Hepatocyte (in vitro differentiated cells): Measurements from ENCODE around the gene MINDY3. TPM values are rescaled to one million over a fixed set of nuclear protein-coding genes. Genes with fewer than 3 reads are reported as not detected.
A peak's percentile ranks its signal among the peaks of the same experiment; 100 is the strongest.

Experiments
- DNase-seq: peaks from one replicate; pipeline ENCODE4 v3.0.0-alpha.2; 2016; ENCODE audit warnings: low spot score
- H2AFZ ChIP-seq: fragments of 200-600 bp; sonication (generic); 2 replicates; pipeline ENCODE4 v1.6.0; 2016; ENCODE audit warnings: antibody characterized with exemption, mild to moderate bottlenecking
- H3K27ac ChIP-seq: fragments of 200-600 bp; sonication (generic); 2 replicates; pipeline ENCODE4 v1.5.1; 2016; ENCODE audit warnings: mild to moderate bottlenecking
- H3K27me3 ChIP-seq: fragments of 200-600 bp; sonication (generic); 2 replicates; pipeline ENCODE4 v1.6.1; 2016
- H3K36me3 ChIP-seq: fragments of 200-600 bp; sonication (generic); replicated peaks from 2 replicates; pipeline ENCODE4 v1.5.1; 2016; ENCODE audit warnings: low read depth; ENCODE audit not compliant: insufficient read depth
- H3K4me1 ChIP-seq: fragments of 200-600 bp; sonication (generic); 2 replicates; pipeline ENCODE4 v1.5.1; 2016; ENCODE audit warnings: mild to moderate bottlenecking, moderate library complexity; ENCODE audit not compliant: insufficient read depth
- H3K4me2 ChIP-seq: fragments of 200-600 bp; sonication (generic); 2 replicates; pipeline ENCODE4 v1.6.0; 2016
- H3K4me3 ChIP-seq: fragments of 200-600 bp; sonication (generic); 2 replicates; pipeline ENCODE4 v1.5.1; 2016; ENCODE audit warnings: mild to moderate bottlenecking
- H3K79me2 ChIP-seq: fragments of 200-600 bp; sonication (generic); 2 replicates; pipeline ENCODE4 v1.6.0; 2017; ENCODE audit warnings: mild to moderate bottlenecking
- H3K9me2 ChIP-seq: fragments of 200-600 bp; sonication (generic); replicated peaks from 2 replicates; pipeline ENCODE4 v1.6.0; 2017; ENCODE audit warnings: mild to moderate bottlenecking; ENCODE audit not compliant: insufficient read depth
- H3K9me3 ChIP-seq: fragments of 200-600 bp; sonication (generic); 2 replicates; pipeline ENCODE4 v1.5.1; 2016; ENCODE audit warnings: low read depth, mild to moderate bottlenecking
- H4K20me1 ChIP-seq: fragments of 200-600 bp; sonication (generic); 2 replicates; pipeline ENCODE4 v1.6.0; 2016; ENCODE audit warnings: mild to moderate bottlenecking; ENCODE audit not compliant: insufficient read depth, poor library complexity, severe bottlenecking
- EZH2 ChIP-seq: fragments of 200-600 bp; sonication (generic); IDR thresholded peaks from 2 replicates; pipeline ENCODE4 v1.6.1; 2016; ENCODE audit warnings: antibody characterized with exemption, mild to moderate bottlenecking, borderline replicate concordance
- EZH2phosphoT487 ChIP-seq: fragments of 200-600 bp; sonication (generic); IDR thresholded peaks from one replicate; pipeline ENCODE4 v1.6.1; 2018; ENCODE audit warnings: antibody characterized with exemption, mild to moderate bottlenecking, low read depth, moderate library complexity; ENCODE audit not compliant: unreplicated experiment, severe bottlenecking
- WGBS: methylation state at CpG from one replicate; pipeline ENCODE4 v1.1.6; 2016; ENCODE audit warnings: low lambda C conversion rate; ENCODE audit errors: missing lambda C conversion rate; 5-methylcytosine and 5-hydroxymethylcytosine counted together
- polyA plus RNA-seq: library from polyadenylated mRNA; unstranded; fragments of >200 nt; fragmentation: Nextera tagmentation; extraction: Ambion mirVana; gene quantifications from 2 replicates; pipeline ENCODE4 v1.2.1, GENCODE V29; 2016
- total RNA-seq: library from RNA; depleted of rRNA; stranded (reverse); fragments of >200 nt; gene quantifications from 2 replicates; pipeline ENCODE4 v1.2.3, GENCODE V29; 2014
- TF ChIP-seq, protein P1 (sequence below): fragments of 200-600 bp; sonication (generic); IDR thresholded peaks from 2 replicates; pipeline ENCODE4 v1.5.1; 2016; ENCODE audit warnings: antibody characterized with exemption, mild to moderate bottlenecking; ENCODE audit not compliant: poor library complexity

MINDY3 gene
- total and polyA plus RNA-seq, 2 experiments from 2014 or later: 16.5 to 37.6 TPM

DNA sequence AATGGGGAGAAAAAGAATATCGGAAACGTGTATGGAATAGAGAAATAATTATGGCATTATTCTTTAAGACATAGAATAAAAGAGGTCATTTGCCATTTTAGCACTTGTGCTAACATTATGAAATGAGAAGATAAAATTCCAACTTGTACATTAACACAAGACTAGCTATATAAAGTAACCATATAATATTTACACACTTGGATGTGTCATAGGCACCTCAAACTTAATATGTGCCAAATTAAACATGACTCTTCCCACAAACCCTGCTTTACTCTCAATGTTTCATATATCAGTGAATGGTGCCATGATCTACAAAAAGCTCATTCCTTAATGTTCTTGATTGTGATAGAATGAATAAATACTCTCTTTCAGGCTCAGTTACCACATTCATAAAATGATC is 4.1 kb upstream of the MINDY3 start:
- TF ChIP-seq EZH2phosphoT487 (no peak), EZH2 (no peak)
- TF ChIP-seq, protein P1, sequence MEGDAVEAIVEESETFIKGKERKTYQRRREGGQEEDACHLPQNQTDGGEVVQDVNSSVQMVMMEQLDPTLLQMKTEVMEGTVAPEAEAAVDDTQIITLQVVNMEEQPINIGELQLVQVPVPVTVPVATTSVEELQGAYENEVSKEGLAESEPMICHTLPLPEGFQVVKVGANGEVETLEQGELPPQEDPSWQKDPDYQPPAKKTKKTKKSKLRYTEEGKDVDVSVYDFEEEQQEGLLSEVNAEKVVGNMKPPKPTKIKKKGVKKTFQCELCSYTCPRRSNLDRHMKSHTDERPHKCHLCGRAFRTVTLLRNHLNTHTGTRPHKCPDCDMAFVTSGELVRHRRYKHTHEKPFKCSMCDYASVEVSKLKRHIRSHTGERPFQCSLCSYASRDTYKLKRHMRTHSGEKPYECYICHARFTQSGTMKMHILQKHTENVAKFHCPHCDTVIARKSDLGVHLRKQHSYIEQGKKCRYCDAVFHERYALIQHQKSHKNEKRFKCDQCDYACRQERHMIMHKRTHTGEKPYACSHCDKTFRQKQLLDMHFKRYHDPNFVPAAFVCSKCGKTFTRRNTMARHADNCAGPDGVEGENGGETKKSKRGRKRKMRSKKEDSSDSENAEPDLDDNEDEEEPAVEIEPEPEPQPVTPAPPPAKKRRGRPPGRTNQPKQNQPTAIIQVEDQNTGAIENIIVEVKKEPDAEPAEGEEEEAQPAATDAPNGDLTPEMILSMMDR: no peak
- Histone ChIP-seq H3K9me3 (no peaks in the 10 kb centered on the region), H3K79me2 (peaks cover 3% of the 10 kb centered on the region), H3K27me3 (peaks cover 49% of the 10 kb centered on the region), H3K9me2 (no peaks in the 10 kb centered on the region), H3K4me1 (peaks cover 1% of the 10 kb centered on the region), H3K4me2 (no peak overlapping the region), H2AFZ (no peak overlapping the region), H3K4me3 (no peak overlapping the region), H3K27ac (no peak overlapping the region), H3K36me3 (no peaks in the 10 kb centered on the region), H4K20me1 (no peaks in the 10 kb centered on the region)
- 89% methylated on average over 2 of the region's 2 CpGs for WGBS
- no peak for DNase-seq

DNA sequence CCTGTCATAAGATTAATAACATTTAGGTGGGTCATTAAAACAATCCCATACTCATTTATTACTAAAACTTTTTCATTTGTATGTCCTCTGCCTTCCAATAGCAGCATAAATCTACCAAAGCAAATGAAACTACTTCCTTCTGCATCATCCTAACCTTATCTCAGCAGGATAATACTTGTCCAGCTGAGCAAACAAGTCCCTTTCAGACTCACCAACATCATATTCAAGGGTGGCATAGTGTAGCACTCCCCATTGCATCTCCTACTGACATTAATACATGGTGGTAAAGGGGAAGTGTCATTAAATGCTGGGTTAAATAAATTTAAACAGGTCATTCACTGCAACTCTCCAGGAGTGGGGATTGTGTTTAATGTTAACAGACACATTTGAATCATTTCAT is 3.4 kb upstream of the MINDY3 start:
- Histone ChIP-seq H3K9me2 (no peaks in the 10 kb centered on the region), H3K9me3 (no peaks in the 10 kb centered on the region), H2AFZ (no peak overlapping the region), H3K4me3 (no peak overlapping the region), H3K36me3 (no peaks in the 10 kb centered on the region), H4K20me1 (no peaks in the 10 kb centered on the region), H3K4me1 (peaks cover 7% of the 10 kb centered on the region), H3K4me2 (no peak overlapping the region), H3K27me3 (peaks cover 49% of the 10 kb centered on the region), H3K79me2 (peaks cover 10% of the 10 kb centered on the region), H3K27ac (no peak overlapping the region)
- no peak for DNase-seq
- TF ChIP-seq, protein P1: no peak
- no peak for TF ChIP-seq EZH2
- no peak for TF ChIP-seq EZH2phosphoT487

DNA sequence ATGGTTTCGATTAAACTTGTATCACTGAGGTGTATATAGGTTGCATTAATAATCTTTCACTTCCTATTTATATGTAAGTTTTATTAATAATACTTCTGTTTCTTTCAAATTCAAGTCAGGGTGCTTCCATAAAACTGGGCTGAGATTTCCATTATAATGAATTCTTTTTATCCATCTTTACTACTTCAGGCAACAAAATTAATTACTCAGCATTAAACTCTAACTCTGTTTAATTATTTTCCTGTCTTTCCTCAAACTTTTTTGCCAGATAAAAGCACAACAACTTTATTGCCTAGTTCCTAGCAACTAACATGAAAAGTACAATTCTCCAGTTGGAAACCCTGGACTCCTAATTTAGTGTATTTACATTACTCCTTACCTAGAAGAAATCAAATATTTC is 3.0 kb upstream of the MINDY3 start:
- Histone ChIP-seq H3K27me3 (peaks cover 45% of the 10 kb centered on the region), H2AFZ (no peak overlapping the region), H3K4me3 (no peak overlapping the region), H3K9me2 (no peaks in the 10 kb centered on the region), H3K27ac (no peak overlapping the region), H3K79me2 (peaks cover 14% of the 10 kb centered on the region), H3K9me3 (no peaks in the 10 kb centered on the region), H3K36me3 (no peaks in the 10 kb centered on the region), H4K20me1 (no peaks in the 10 kb centered on the region), H3K4me2 (no peak overlapping the region), H3K4me1 (peaks cover 11% of the 10 kb centered on the region)
- no peak for DNase-seq
- TF ChIP-seq, protein P1: no peak
- TF ChIP-seq EZH2phosphoT487: no peak
- no peak for TF ChIP-seq EZH2
- WGBS: 94% methylated on average over 1 of the region's 1 CpG

DNA sequence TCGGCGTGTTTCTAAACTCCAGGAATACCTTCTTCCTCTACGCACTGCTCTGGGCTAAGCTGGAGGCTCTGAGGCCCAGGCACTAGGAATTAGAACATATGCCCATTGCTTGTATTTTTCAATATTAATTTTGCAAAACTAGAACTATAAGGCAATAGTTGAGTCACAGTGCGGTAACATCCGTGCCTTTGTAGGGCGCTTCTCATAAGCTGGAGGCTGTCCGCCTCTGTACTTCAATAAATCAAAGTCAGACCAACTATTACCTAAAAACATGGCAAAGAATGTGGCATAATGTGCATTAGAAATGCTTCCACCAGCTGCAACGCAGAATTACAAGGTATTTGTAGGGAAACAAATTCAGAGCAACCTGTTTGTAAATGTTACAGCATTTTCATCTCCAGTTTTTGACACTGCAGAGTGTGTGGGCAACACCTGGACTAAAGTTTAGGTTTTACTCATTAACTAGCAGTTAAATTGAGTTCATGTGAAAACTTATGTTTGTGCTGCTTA is 440 bp upstream of the MINDY3 start:
- WGBS: 73% methylated on average over 8 of the region's 8 CpGs
- H3K9me3 ChIP-seq: no peaks in the 10 kb centered on the region
- H3K79me2 ChIP-seq: peaks cover 37% of the 10 kb centered on the region

More for the DNA sequence above, 440 bp upstream of the MINDY3 start:
- Histone ChIP-seq H3K27ac (peak overlapping the region; percentile 67), H3K27me3 (peaks cover 20% of the 10 kb centered on the region), H3K36me3 (no peaks in the 10 kb centered on the region), H4K20me1 (no peaks in the 10 kb centered on the region), H3K9me2 (no peaks in the 10 kb centered on the region), H3K4me3 (peak overlapping the region; percentile 60), H3K4me2 (peak overlapping the region; percentile 73), H3K4me1 (peaks cover 29% of the 10 kb centered on the region), H2AFZ (peak overlapping the region; percentile 94)
- no peak for DNase-seq
- TF ChIP-seq EZH2phosphoT487: no peak
- TF ChIP-seq, protein P1: no peak
